IMR-90 (cell line): ENCODE measurements around the gene GPR160.

ENCODE experiments used
- CTCF ChIP-seq: conservative IDR thresholded peaks from 2 replicates; pipeline ENCODE4 v1.5.1; 2012; ENCODE audit warnings: mild to moderate bottlenecking, low read depth, low read length, improper control_type of control experiment
- POLR2A ChIP-seq: IDR thresholded peaks from 2 replicates; pipeline ENCODE4 v1.6.1; 2012; ENCODE audit warnings: mild to moderate bottlenecking, low read depth, low read length

GRCh38 chr3:170027233-170028102, 10.3 kb upstream of the GPR160 start:
- TF ChIP-seq CTCF (no peak), POLR2A (no peak)
